ENCODE data around the gene IFT122.
"Not testable (repeated sequence)": the region's sequence is repeated elsewhere in the genome, so short reads cannot be mapped to it uniquely, and the experiment has no call there.

IFT122 gene

GRCh38 chr3:129491794-129492193 is 51.8 kb downstream of the IFT122 start:
- in situ Hi-C loops (cut with MboI; ENCODE audit: low sequenced_read_pairs), result loop anchor here (25.0 kb wide), 1 partner anchor 346 kb away; no protein-coding TSS in a partner anchor
- no peaks in the 10 kb centered on the region; the same call in 1 of the 2 replicates for H3K36me3 ChIP-seq (replicated peaks)
- no peak for DNase-seq (ENCODE audit: low spot score in 2 of 2)
- H3K4me3 ChIP-seq, result no peak overlapping the region
- H3K4me1 ChIP-seq, result no peaks in the 10 kb centered on the region; the same call in 1 of the 2 replicates
- H3K9me3 ChIP-seq, result no peaks in the 10 kb centered on the region
- no peaks in the 10 kb centered on the region for H3K27me3 ChIP-seq (ENCODE audit: low read depth)

- in situ Hi-C loops (cut with MboI; ENCODE audit: low sequenced_read_pairs), result loop anchor here (25.0 kb wide), 1 partner anchor 345 kb away; no protein-coding TSS in a partner anchor
- H3K9me3 ChIP-seq, result no peaks in the 10 kb centered on the region
- no peak for DNase-seq (ENCODE audit: low spot score in 2 of 2)
- no peaks in the 10 kb centered on the region for H3K27me3 ChIP-seq (ENCODE audit: low read depth)
- no peaks in the 10 kb centered on the region; the same call in 1 of the 2 replicates for H3K4me1 ChIP-seq
- no peaks in the 10 kb centered on the region; the same call in 1 of the 2 replicates for H3K36me3 ChIP-seq (replicated peaks)
- no peak overlapping the region for H3K4me3 ChIP-seq
Measured at GRCh38 chr3:129492691-129493090, 52.7 kb downstream of the IFT122 start.

- DNase-seq (ENCODE audit: low spot score in 2 of 2), result no peak
- in situ Hi-C loops (cut with MboI; ENCODE audit: low sequenced_read_pairs), result loop anchor here (25.0 kb wide), 1 partner anchor 344 kb away; no protein-coding TSS in a partner anchor
- no peaks in the 10 kb centered on the region; the same call in 1 of the 2 replicates for H3K36me3 ChIP-seq (replicated peaks)
- H3K4me3 ChIP-seq, result no peak overlapping the region
- no peaks in the 10 kb centered on the region for H3K27me3 ChIP-seq (ENCODE audit: low read depth)
- H3K9me3 ChIP-seq, result no peaks in the 10 kb centered on the region
- H3K4me1 ChIP-seq, result no peaks in the 10 kb centered on the region; the same call in 1 of the 2 replicates
Measured at GRCh38 chr3:129493206-129493605, 53.2 kb downstream of the IFT122 start.

DNA sequence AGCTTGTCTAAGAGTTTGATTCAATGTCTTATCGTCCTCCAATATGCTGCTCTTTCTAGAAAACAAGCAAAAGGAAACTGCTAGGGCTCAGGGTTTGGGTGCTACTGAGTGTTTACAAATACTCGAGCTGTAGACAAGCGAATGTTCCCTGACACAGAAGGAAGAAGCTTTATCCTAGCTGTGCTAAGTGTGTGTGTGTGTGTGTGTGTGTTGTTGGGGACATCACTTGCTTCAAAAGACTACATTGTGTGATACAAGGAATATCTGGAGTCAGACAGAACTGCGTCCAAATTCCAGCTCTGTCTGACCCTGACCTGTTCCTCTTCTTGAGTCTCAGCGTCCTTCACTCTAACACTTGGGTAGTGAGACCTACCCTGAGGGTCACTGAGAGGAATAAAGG is 54.5 kb downstream of the IFT122 start:
- H3K4me1 ChIP-seq, result not testable (repeated sequence)
- in situ Hi-C loops (cut with MboI; ENCODE audit: low sequenced_read_pairs), result loop anchor here (25.0 kb wide), 1 partner anchor 343 kb away; no protein-coding TSS in a partner anchor

DNA sequence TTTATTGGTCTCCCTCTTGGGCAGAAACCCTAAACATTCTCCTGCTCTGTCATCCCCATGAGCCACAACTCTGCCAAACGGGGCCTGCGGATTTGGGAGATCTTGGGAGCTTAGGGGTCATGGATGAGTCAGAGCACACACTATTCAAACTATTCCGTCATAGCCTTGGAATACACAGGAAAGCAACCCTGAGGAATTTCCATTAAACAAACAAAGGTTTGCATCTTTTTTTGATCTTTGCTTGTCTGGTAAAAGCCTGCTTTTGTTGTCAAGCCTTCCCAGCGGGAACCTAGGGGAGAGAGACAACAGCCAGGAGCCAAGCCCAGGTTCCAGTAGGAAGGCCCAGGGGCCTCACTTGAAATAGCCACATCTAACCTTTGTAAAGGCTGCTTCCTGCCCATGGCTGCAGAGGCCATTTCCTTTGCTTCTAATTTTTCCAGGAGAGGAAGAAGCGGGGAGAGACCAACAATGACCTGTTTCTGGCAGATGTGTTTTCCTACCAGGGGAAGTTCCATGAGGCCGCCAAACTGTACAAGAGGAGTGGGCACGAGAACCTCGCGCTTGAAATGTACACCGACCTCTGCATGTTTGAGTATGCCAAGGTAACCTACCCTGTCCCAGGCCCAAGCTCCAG is 55.1 kb downstream of the IFT122 start:
- not testable (repeated sequence) for H3K27me3 ChIP-seq (ENCODE audit: low read depth); H3K36me3 ChIP-seq (replicated peaks); H3K4me3 ChIP-seq; H3K9me3 ChIP-seq; H3K4me1 ChIP-seq
- in situ Hi-C loops (cut with MboI; ENCODE audit: low sequenced_read_pairs), result loop anchor here (25.0 kb wide), 1 partner anchor 342 kb away; no protein-coding TSS in a partner anchor
- DNase-seq (ENCODE audit: low spot score in 2 of 2), result peak in 1 of 2 experiments; percentile 21

More for the DNA sequence above, 54.5 kb downstream of the IFT122 start:
- H3K27me3 ChIP-seq (ENCODE audit: low read depth); H3K36me3 ChIP-seq (replicated peaks); H3K9me3 ChIP-seq; H3K4me3 ChIP-seq; DNase-seq (ENCODE audit: low spot score in 2 of 2): not testable (repeated sequence)

- H3K4me3 ChIP-seq; H3K27me3 ChIP-seq (ENCODE audit: low read depth); DNase-seq (ENCODE audit: low spot score in 2 of 2); H3K36me3 ChIP-seq (replicated peaks); H3K9me3 ChIP-seq; H3K4me1 ChIP-seq: not testable (repeated sequence)
- in situ Hi-C loops (cut with MboI; ENCODE audit: low sequenced_read_pairs), result loop anchor here (25.0 kb wide), 1 partner anchor 339 kb away; no protein-coding TSS in a partner anchor
Measured at GRCh38 chr3:129497876-129498275, 57.9 kb downstream of the IFT122 start.

- not testable (repeated sequence) for H3K4me1 ChIP-seq; H3K27me3 ChIP-seq (ENCODE audit: low read depth); DNase-seq (ENCODE audit: low spot score in 2 of 2)
Measured at GRCh38 chr3:129498603-129499488, 58.8 kb downstream of the IFT122 start.

GRCh38 chr3:129499604-129500333 is 59.7 kb downstream of the IFT122 start:
- not testable (repeated sequence) for DNase-seq (ENCODE audit: low spot score in 2 of 2); H3K9me3 ChIP-seq; H3K4me1 ChIP-seq; H3K36me3 ChIP-seq (replicated peaks); H3K4me3 ChIP-seq; H3K27me3 ChIP-seq (ENCODE audit: low read depth)
- in situ Hi-C loops (cut with MboI; ENCODE audit: low sequenced_read_pairs), result loop anchor here (25.0 kb wide), 1 partner anchor 338 kb away; no protein-coding TSS in a partner anchor

More at GRCh38 chr3:129498603-129499488, 58.8 kb downstream of the IFT122 start:
- not testable (repeated sequence) for H3K9me3 ChIP-seq; H3K4me3 ChIP-seq; H3K36me3 ChIP-seq (replicated peaks)
- in situ Hi-C loops (cut with MboI; ENCODE audit: low sequenced_read_pairs), result loop anchor here (25.0 kb wide), 1 partner anchor 338 kb away; no protein-coding TSS in a partner anchor

DNA sequence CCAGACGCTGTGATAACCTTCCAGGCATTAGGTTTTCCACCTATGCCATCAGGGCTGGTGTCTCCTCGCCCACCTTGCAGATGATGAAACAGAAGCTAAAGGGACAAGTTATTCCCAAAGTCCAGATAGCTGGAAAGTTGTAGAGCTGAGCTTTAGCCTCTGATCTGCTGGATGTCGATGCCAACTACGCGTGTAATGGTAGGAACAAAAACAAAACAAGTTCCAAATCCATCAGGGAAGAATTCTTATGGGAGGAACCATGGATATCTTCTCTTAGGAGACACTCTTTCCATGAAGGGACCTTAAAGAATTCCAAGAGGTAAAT is 60.3 kb downstream of the IFT122 start:
- no peaks in the 10 kb centered on the region; the same call in none of the 2 replicates for H3K36me3 ChIP-seq (replicated peaks)
- H3K4me1 ChIP-seq, result no peaks in the 10 kb centered on the region
- no peaks in the 10 kb centered on the region for H3K27me3 ChIP-seq (ENCODE audit: low read depth)
- no peaks in the 10 kb centered on the region for H3K9me3 ChIP-seq
- no peak for DNase-seq (ENCODE audit: low spot score in 2 of 2)
- H3K4me3 ChIP-seq, result no peak overlapping the region
- in situ Hi-C loops (cut with MboI; ENCODE audit: low sequenced_read_pairs), result no loop called here

GRCh38 chr3:129501630-129502029 is 61.6 kb downstream of the IFT122 start:
- H3K4me3 ChIP-seq, result no peak overlapping the region
- in situ Hi-C loops (cut with MboI; ENCODE audit: low sequenced_read_pairs), result no loop called here
- H3K36me3 ChIP-seq (replicated peaks), result no peaks in the 10 kb centered on the region; the same call in none of the 2 replicates
- no peaks in the 10 kb centered on the region for H3K9me3 ChIP-seq
- DNase-seq (ENCODE audit: low spot score in 2 of 2), result no peak
- H3K4me1 ChIP-seq, result no peaks in the 10 kb centered on the region
- no peaks in the 10 kb centered on the region for H3K27me3 ChIP-seq (ENCODE audit: low read depth)

DNA sequence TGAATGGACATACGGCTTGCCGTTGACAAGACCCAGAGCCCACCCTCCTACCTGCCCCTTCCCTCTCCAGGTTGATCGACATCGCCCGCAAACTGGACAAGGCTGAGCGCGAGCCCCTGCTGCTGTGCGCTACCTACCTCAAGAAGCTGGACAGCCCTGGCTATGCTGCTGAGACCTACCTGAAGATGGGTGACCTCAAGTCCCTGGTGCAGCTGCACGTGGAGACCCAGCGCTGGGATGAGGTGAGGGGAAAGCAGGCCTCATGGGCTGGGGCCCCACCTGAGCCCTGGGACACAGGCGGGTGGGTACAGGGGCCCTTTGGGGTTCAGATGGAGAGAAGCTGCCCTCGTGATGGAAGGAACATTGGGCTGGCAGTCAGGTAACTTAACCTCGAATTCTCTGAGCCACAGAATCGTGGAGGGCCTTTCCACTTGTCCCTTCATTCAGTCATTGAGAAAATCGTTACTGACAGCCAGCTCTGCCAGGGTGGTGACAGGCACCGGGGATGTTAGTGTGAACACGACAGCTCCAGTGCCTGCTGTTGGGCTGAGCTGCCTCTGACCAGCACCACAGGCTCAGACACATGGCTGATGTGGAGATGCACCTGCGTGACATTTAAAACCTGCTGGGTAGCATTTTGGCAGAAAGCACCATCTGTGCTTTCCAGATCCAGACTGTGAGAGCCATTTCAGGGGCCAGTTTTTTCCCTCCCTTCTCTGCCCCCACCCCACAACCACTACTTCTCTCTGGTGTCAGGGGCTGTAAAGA is 62.8 kb downstream of the IFT122 start:
- Histone ChIP-seq H3K9me3 (no peaks in the 10 kb centered on the region), H3K36me3 (replicated peaks) (no peaks in the 10 kb centered on the region; the same call in none of the 2 replicates), H3K4me1 (no peaks in the 10 kb centered on the region), H3K4me3 (no peak overlapping the region), H3K27me3 (ENCODE audit: low read depth) (no peaks in the 10 kb centered on the region)
- DNase-seq (ENCODE audit: low spot score in 2 of 2), result no peak
- in situ Hi-C loops (cut with MboI; ENCODE audit: low sequenced_read_pairs), result no loop called here

DNA sequence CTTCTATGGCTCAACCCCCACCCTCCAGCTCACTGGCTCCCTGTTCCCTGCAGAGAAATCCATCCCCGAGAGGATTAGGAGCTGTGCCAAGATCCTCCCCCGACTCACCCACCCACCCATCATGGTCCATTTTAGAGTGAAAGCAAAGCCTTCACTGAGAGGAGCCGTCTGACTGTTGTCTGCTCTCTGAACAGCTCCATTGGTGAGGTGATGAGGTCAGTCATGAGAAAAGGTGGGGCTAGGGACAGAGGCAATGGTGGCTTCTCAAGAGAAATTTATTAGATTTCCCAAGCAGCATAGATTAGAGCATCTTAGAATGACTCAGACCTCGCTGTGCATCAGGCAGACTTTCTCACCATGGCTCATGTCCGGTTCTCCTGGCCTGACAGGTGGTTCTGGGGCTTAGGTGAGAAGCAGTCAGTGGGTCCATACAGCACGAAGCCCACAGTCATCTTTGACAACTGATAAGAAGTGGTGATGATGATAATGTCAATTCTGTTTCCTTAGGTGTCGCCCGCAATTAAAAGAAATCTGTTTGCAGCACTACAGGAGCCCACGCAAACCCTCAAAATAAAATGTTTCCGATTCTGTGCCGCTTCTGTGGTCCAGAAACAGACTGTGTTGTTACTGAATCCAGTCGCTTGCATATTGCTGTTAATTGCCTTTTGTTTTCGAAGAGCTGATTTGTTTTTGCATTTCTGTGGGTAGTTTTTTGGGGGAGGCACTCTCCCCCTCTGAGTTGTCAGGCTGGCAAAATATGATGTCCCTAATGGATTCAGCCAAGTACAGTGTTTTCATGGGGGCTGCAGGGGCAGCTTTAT is 63.7 kb downstream of the IFT122 start:
- in situ Hi-C loops (cut with MboI; ENCODE audit: low sequenced_read_pairs), result no loop called here
- Histone ChIP-seq H3K4me1 (no peaks in the 10 kb centered on the region), H3K27me3 (ENCODE audit: low read depth) (no peaks in the 10 kb centered on the region), H3K36me3 (replicated peaks) (no peaks in the 10 kb centered on the region; the same call in none of the 2 replicates), H3K9me3 (no peaks in the 10 kb centered on the region), H3K4me3 (no peak overlapping the region)
- peak in 1 of 2 experiments; percentile 18 for DNase-seq (ENCODE audit: low spot score in 2 of 2)

All from HAP-1 (cell line).